Measurements from ENCODE around the gene ARL8A.

Gene ARL8A

GRCh38 chr1:202135221-202135721, 9.3 kb downstream of the ARL8A start:
- TF ChIP-seq, protein P1, sequence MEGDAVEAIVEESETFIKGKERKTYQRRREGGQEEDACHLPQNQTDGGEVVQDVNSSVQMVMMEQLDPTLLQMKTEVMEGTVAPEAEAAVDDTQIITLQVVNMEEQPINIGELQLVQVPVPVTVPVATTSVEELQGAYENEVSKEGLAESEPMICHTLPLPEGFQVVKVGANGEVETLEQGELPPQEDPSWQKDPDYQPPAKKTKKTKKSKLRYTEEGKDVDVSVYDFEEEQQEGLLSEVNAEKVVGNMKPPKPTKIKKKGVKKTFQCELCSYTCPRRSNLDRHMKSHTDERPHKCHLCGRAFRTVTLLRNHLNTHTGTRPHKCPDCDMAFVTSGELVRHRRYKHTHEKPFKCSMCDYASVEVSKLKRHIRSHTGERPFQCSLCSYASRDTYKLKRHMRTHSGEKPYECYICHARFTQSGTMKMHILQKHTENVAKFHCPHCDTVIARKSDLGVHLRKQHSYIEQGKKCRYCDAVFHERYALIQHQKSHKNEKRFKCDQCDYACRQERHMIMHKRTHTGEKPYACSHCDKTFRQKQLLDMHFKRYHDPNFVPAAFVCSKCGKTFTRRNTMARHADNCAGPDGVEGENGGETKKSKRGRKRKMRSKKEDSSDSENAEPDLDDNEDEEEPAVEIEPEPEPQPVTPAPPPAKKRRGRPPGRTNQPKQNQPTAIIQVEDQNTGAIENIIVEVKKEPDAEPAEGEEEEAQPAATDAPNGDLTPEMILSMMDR (IDR thresholded peaks at IDR 0.05; ENCODE audit: low read depth, low read length): peak; percentile 70
- no peak overlapping the region for H3K4me3 ChIP-seq (ENCODE audit: low read depth, low read length)

GRCh38 chr1:202134645-202135172, 9.8 kb downstream of the ARL8A start:
- no peak overlapping the region for H3K4me3 ChIP-seq (ENCODE audit: low read depth, low read length)
- TF ChIP-seq, protein P1 (IDR thresholded peaks at IDR 0.05; ENCODE audit: low read depth, low read length): no peak

DNA sequence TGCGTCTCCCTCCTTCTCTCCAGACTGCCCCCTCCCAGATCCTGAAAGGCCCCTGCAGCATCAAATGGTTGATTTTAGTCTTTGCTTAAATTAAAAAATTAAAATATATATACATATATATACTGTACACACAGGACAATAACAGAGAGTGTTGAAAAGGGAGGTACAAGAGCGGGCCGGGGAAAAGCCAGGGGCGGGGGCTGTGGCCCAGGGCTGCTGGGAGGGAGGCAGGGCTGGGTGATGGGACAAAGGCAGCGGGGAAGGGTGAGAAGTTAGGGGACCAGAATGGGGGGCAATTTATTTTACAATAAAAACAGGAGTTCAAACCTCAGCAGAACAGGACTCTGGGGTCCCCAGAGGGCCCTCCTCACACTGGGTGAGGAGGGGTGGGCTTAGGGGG, 10.5 kb downstream of the ARL8A start:
- TF ChIP-seq, protein P1 (IDR thresholded peaks at IDR 0.05; ENCODE audit: low read depth, low read length): no peak
- H3K4me3 ChIP-seq (ENCODE audit: low read depth, low read length): no peak overlapping the region

GRCh38 chr1:202133496-202133895, 11.0 kb downstream of the ARL8A start:
- no peak overlapping the region for H3K4me3 ChIP-seq (ENCODE audit: low read depth, low read length)
- TF ChIP-seq, protein P1 (IDR thresholded peaks at IDR 0.05; ENCODE audit: low read depth, low read length): no peak

DNA sequence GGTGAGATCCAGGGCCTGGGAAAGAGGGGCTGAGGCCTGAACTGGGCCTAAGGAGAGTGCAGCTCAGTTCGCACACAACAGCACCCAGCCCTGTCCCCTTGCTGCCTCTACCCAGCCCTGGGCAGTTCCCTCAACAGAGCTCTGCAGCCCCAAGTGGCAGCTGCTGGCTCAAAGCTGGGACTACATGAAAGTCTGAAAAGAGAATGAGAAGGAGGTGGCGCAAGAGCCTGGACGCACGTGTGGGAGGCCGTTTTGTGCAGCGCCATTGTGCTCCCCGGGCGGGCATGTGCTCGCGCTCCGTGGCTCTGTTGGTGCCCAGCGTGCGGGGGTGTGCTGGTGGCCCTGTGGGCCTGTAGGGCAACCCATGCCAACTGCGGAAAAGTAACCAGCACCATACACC, 11.5 kb downstream of the ARL8A start:
- no peak overlapping the region for H3K4me3 ChIP-seq (ENCODE audit: low read depth, low read length)
- TF ChIP-seq, protein P1 (IDR thresholded peaks at IDR 0.05; ENCODE audit: low read depth, low read length): no peak

GRCh38 chr1:202131956-202132821, 12.3 kb downstream of the ARL8A start:
- H3K4me3 ChIP-seq (ENCODE audit: low read depth, low read length): no peak overlapping the region
- TF ChIP-seq, protein P1 (IDR thresholded peaks at IDR 0.05; ENCODE audit: low read depth, low read length): no peak
